Stimulated activated CD8-positive, alpha-beta memory T cell treated with anti-CD3 and anti-CD28 coated beads, Interleukin-7, amount 100 ng/mL, for 24 hours (primary cell): ENCODE results near the gene MAN1A2.

Experiments
- DNase-seq: peaks from one replicate; pipeline ENCODE4 v3.0.0-alpha.2; 2020; ENCODE audit warnings: low read depth

The MAN1A2 gene

GRCh38 chr1:117359561-117360289, 7.5 kb upstream of the MAN1A2 start:
- DNase-seq: no peak

- no peak for DNase-seq
These were observed 4.3 kb upstream of the MAN1A2 start for GRCh38 chr1:117362986-117363385.

- DNase-seq: no peak
These were observed 3.6 kb upstream of the MAN1A2 start for GRCh38 chr1:117363571-117364048.

- no peak for DNase-seq
These were observed 3.0 kb upstream of the MAN1A2 start for GRCh38 chr1:117364240-117364639.

GRCh38 chr1:117365350-117366176, 1.7 kb upstream of the MAN1A2 start:
- no peak for DNase-seq

GRCh38 chr1:117366177-117367045, 838 bp upstream of the MAN1A2 start:
- peak; percentile 69 for DNase-seq

GRCh38 chr1:117368116-117369108, 1.2 kb downstream of the MAN1A2 start:
- no peak for DNase-seq

GRCh38 chr1:117370071-117370470, 2.8 kb downstream of the MAN1A2 start:
- DNase-seq: no peak

GRCh38 chr1:117370509-117370908, 3.3 kb downstream of the MAN1A2 start:
- no peak for DNase-seq

- no peak for DNase-seq
These were observed 4.3 kb downstream of the MAN1A2 start for GRCh38 chr1:117371441-117372151.

- DNase-seq: no peak
These were observed 5.7 kb downstream of the MAN1A2 start for GRCh38 chr1:117372863-117373412.

GRCh38 chr1:117373932-117374331, 6.7 kb downstream of the MAN1A2 start:
- no peak for DNase-seq

- DNase-seq: no peak
These were observed 8.1 kb downstream of the MAN1A2 start for GRCh38 chr1:117375327-117375726.

GRCh38 chr1:117387060-117387633, 19.9 kb downstream of the MAN1A2 start:
- no peak for DNase-seq

- DNase-seq: no peak
These were observed 21.1 kb downstream of the MAN1A2 start for GRCh38 chr1:117388328-117388727.

GRCh38 chr1:117389284-117389683, 22.0 kb downstream of the MAN1A2 start:
- no peak for DNase-seq

- no peak for DNase-seq
These were observed 22.5 kb downstream of the MAN1A2 start for GRCh38 chr1:117389779-117390178.

GRCh38 chr1:117392771-117393170, 25.5 kb downstream of the MAN1A2 start:
- no peak for DNase-seq

GRCh38 chr1:117396074-117396473, 28.8 kb downstream of the MAN1A2 start:
- DNase-seq: no peak

GRCh38 chr1:117396636-117397035, 29.4 kb downstream of the MAN1A2 start:
- DNase-seq: no peak
